Colonic mucosa (tissue), 4 donors: ENCODE results near the gene CALCB. TPM values are rescaled to one million over a fixed set of nuclear protein-coding genes. Genes with fewer than 3 reads are reported as not detected.

Source experiments
- DNase-seq: peaks from one replicate; pipeline ENCODE4 v3.0.0-alpha.2; 2020
- H3K27ac ChIP-seq: fragments of 200-600 bp; one replicate; pipeline ENCODE4 v1.8.0; 2021
- H3K27me3 ChIP-seq: fragments of 200-600 bp; one replicate; pipeline ENCODE4 v1.8.0; 2021
- H3K36me3 ChIP-seq: fragments of 200-600 bp; one replicate; pipeline ENCODE4 v1.8.0; 2021
- H3K4me1 ChIP-seq: fragments of 200-600 bp; one replicate; pipeline ENCODE4 v1.8.0; 2021; ENCODE audit warnings: mild to moderate bottlenecking
- H3K4me3 ChIP-seq: fragments of 200-600 bp; one replicate; pipeline ENCODE4 v1.8.0; 2021
- H3K9ac ChIP-seq, 2 donors: one replicate each; pipeline ENCODE4 v1.7.0; 2013; ENCODE audit warnings: control low read depth in 2 of 2, low read depth in 2 of 2, low read length in 2 of 2
- H3K9me3 ChIP-seq: fragments of 200-600 bp; one replicate; pipeline ENCODE4 v1.8.0; 2021
- intact Hi-C: fragments of 100-400 bp; cut with DNase I; formaldehyde crosslinking; loops from one replicate; pipeline ENCODE4 v1.14.1; 2022
- total RNA-seq, 2 donors: library from RNA; stranded (reverse); fragmentation: NEBNext Ultra II Directional in 1 of 2; extraction: Animal tissue kit (Norgen Biotek cat#: 25700) in 1 of 2; gene quantifications; one replicate each; pipeline ENCODE4 v1.2.1, GENCODE V29; 2021
- TF ChIP-seq, protein P1 (sequence below): fragments of 200-600 bp; IDR thresholded peaks from one replicate; pipeline ENCODE4 v1.8.0; 2022; ENCODE audit warnings: antibody characterized with exemption, mild to moderate bottlenecking
- donor health status: healthy.
- donor health status: DM: no; HTN: no; CAD: no.
- donor health status: DM: no; HTN: no; CAD: no.

The CALCB gene
- total RNA-seq, 2 donors from 2014 or later: 0.16 TPM; not detected in 1

- no peak overlapping the region for H3K27ac ChIP-seq
- no peak for DNase-seq
- H3K9ac ChIP-seq: no peak overlapping the region
- no peaks in the 10 kb centered on the region for H3K4me1 ChIP-seq
- no peak overlapping the region for H3K4me3 ChIP-seq
- TF ChIP-seq, protein P1, sequence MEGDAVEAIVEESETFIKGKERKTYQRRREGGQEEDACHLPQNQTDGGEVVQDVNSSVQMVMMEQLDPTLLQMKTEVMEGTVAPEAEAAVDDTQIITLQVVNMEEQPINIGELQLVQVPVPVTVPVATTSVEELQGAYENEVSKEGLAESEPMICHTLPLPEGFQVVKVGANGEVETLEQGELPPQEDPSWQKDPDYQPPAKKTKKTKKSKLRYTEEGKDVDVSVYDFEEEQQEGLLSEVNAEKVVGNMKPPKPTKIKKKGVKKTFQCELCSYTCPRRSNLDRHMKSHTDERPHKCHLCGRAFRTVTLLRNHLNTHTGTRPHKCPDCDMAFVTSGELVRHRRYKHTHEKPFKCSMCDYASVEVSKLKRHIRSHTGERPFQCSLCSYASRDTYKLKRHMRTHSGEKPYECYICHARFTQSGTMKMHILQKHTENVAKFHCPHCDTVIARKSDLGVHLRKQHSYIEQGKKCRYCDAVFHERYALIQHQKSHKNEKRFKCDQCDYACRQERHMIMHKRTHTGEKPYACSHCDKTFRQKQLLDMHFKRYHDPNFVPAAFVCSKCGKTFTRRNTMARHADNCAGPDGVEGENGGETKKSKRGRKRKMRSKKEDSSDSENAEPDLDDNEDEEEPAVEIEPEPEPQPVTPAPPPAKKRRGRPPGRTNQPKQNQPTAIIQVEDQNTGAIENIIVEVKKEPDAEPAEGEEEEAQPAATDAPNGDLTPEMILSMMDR: no peak
- H3K9me3 ChIP-seq: no peaks in the 10 kb centered on the region
- intact Hi-C loops: no loop called here
- no peaks in the 10 kb centered on the region for H3K27me3 ChIP-seq
- no peaks in the 10 kb centered on the region for H3K36me3 ChIP-seq
Measured at GRCh38 chr11:15048616-15049015, 24.8 kb upstream of the CALCB start.

DNA sequence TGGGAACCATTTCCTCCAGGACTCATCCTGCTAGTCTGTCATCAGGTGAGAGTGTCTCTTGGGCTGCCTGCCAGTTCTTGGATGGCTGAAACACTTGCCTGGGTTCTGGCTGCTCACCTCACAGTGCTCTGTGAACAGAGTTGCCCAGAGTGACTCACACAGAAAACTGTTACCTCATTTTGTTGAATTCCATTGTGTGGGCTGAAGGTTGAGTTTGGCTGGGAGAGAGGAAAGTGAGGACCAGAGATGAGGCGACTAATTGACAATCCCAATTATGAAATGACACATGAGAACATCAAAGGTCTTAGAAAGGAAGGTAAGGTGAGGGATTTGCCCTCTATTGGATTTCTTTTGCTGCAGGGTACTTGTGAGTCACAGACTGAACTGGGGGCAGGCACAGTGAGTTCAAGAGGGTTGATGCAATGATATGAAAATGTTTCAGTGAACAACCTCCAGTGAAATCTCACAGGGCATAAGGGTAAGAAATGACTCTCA is 20.2 kb upstream of the CALCB start:
- TF ChIP-seq, protein P1: no peak
- H3K27ac ChIP-seq: no peak overlapping the region
- no peak for DNase-seq
- no peaks in the 10 kb centered on the region for H3K9me3 ChIP-seq
- no peaks in the 10 kb centered on the region for H3K36me3 ChIP-seq
- H3K4me3 ChIP-seq: no peak overlapping the region
- no peaks in the 10 kb centered on the region for H3K4me1 ChIP-seq
- no peaks in the 10 kb centered on the region for H3K27me3 ChIP-seq
- H3K9ac ChIP-seq: no peak overlapping the region
- intact Hi-C loops: no loop called here

GRCh38 chr11:15055620-15056356 is 17.6 kb upstream of the CALCB start:
- intact Hi-C loops: no loop called here
- no peak overlapping the region for H3K27ac ChIP-seq
- no peaks in the 10 kb centered on the region for H3K4me1 ChIP-seq
- TF ChIP-seq, protein P1: no peak
- H3K27me3 ChIP-seq: no peaks in the 10 kb centered on the region
- no peak for DNase-seq
- H3K4me3 ChIP-seq: no peak overlapping the region
- H3K9me3 ChIP-seq: no peaks in the 10 kb centered on the region
- H3K9ac ChIP-seq: no peak overlapping the region
- no peaks in the 10 kb centered on the region for H3K36me3 ChIP-seq

DNA sequence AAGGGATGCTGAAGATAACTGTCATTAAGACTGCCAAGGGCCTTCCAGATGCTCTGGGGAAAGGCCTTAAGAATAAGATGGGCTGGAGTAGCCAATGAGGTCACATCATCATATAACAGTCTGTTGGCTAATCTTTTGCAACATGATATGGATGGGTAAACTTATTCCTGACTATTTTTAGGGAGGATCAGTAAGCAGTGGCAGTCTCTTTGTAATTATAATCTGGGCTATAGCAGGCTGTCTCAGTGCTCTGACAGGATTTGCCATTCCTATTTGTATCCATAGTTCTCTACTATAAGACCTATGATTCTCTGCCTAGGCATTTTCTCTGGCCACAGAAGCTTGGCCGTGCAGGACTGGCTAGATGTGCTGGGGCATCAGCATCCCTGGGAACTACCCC is 16.1 kb upstream of the CALCB start:
- no peak overlapping the region for H3K4me3 ChIP-seq
- no peak overlapping the region for H3K27ac ChIP-seq
- no peak for DNase-seq
- no peaks in the 10 kb centered on the region for H3K9me3 ChIP-seq
- no peaks in the 10 kb centered on the region for H3K36me3 ChIP-seq
- no peak overlapping the region for H3K9ac ChIP-seq
- no peaks in the 10 kb centered on the region for H3K4me1 ChIP-seq
- H3K27me3 ChIP-seq: no peaks in the 10 kb centered on the region
- TF ChIP-seq, protein P1: no peak
- intact Hi-C loops: no loop called here

DNA sequence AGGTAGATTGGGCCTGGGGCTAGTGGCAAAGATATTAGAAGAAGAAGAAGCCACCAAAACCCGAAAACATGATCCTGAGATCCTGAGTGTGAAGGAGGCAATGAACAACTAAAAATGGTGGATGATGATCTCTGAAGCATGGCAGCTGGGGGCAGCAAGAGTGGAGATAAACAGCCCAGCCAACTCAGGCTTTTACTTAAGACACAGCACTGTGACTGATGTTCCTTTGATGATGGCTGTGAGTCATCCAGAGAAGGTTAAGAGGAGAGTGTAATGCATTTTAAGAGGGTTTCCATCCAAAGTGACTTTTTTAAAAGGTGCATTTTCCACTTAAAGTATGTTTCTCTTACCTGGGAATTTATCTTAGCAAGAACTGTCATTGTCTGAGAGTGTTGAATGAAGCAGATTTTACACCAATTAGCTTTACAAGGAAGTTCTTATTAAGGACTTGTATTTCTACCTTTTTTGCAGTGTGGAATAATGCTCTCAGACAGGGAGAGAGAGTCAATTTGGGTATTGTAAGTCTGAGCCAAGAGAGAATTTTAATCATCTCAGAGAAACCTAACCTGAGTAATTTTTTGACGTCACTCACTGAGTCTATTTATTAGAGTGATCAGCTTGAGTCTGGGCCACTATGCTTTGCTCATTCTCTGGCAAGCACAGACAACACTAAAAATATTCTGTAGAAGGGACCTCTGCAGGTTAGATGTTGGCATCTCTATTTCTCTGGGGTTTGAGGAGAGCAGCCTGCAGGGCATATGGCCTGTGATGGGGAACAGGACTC is 14.1 kb upstream of the CALCB start:
- Histone ChIP-seq H3K9ac (no peak overlapping the region), H3K4me3 (no peak overlapping the region), H3K9me3 (no peaks in the 10 kb centered on the region), H3K27ac (no peak overlapping the region), H3K36me3 (no peaks in the 10 kb centered on the region), H3K27me3 (no peaks in the 10 kb centered on the region), H3K4me1 (no peaks in the 10 kb centered on the region)
- intact Hi-C loops: no loop called here
- DNase-seq: no peak
- TF ChIP-seq, protein P1: no peak
